ENCODE measurements around the gene SAMD8. TPM values are rescaled to one million over a fixed set of nuclear protein-coding genes. Genes with fewer than 3 reads are reported as not detected.

Gene SAMD8
- total and polyA plus RNA-seq, 3 donors from 2014 or later = 45.0 to 66.3 (median 55.3) TPM

DNA sequence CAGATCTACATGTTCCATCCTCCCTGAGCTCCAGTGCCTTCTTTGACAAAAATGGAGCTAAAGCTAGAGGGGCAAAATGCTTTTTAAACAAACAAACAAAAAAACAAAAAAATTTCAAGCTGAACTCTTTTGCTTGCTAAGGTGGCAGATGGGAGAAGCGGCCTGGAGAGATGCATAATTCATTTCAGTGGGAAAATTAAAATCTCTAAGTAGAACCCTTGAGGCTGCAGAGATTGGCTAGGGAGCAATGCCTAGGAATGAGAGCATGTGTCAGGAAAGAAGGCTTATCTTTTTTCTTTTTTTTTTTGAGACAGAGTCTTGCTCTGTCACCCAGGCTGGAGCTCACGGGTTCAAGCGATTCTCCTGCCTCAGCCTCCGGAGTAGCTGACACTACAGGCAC is 46.4 kb upstream of the SAMD8 start:
- no peak for DNase-seq
- intact Hi-C loops (cut with DNase I; ENCODE audit: low total_unique reads) = no loop called here
- H3K27ac ChIP-seq = peak overlapping the region in 1 of 2 donors; percentile 25
- H3K9me3 ChIP-seq = no peaks in the 10 kb centered on the region
- no peaks in the 10 kb centered on the region for H3K27me3 ChIP-seq
- no peak for TF ChIP-seq POLR2A (IDR thresholded peaks at IDR 0.05)
- TF ChIP-seq, protein P1, sequence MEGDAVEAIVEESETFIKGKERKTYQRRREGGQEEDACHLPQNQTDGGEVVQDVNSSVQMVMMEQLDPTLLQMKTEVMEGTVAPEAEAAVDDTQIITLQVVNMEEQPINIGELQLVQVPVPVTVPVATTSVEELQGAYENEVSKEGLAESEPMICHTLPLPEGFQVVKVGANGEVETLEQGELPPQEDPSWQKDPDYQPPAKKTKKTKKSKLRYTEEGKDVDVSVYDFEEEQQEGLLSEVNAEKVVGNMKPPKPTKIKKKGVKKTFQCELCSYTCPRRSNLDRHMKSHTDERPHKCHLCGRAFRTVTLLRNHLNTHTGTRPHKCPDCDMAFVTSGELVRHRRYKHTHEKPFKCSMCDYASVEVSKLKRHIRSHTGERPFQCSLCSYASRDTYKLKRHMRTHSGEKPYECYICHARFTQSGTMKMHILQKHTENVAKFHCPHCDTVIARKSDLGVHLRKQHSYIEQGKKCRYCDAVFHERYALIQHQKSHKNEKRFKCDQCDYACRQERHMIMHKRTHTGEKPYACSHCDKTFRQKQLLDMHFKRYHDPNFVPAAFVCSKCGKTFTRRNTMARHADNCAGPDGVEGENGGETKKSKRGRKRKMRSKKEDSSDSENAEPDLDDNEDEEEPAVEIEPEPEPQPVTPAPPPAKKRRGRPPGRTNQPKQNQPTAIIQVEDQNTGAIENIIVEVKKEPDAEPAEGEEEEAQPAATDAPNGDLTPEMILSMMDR (IDR thresholded peaks at IDR 0.05) = no peak
- 61 to 69% methylated on average over 4 of the region's 4 CpGs for WGBS, 2 donors
- H3K4me3 ChIP-seq = no peak overlapping the region
- no peaks in the 10 kb centered on the region for H3K4me1 ChIP-seq
- no peaks in the 10 kb centered on the region for H3K36me3 ChIP-seq (ENCODE audit: low read depth, missing control alignments)

DNA sequence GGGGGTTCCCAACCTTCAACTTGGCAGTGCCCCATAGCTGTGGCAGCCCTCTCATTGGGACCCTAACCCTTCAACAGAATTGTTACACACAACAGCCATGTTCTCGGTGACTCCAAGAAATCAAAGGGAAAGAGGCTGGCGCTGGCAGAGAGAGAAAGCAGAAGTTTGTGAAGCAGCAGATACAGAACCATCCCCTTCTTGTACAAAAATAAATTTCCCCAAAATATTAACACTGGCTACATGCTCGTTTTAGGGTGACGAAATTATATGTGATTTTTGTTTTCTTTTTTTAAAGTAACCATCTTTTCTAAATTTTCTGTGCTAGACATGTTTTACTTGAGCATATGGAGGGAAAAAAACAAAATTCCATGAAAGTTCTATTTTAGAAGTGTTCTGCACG is 45.2 kb upstream of the SAMD8 start:
- WGBS, 2 donors = 86 to 91% methylated on average over 5 of the region's 5 CpGs
- H3K27ac ChIP-seq = peak overlapping the region in 1 of 2 donors; percentile 14
- peaks cover 9% of the 10 kb centered on the region for H3K4me1 ChIP-seq
- H3K36me3 ChIP-seq (ENCODE audit: low read depth, missing control alignments) = no peaks in the 10 kb centered on the region
- H3K27me3 ChIP-seq = no peaks in the 10 kb centered on the region
- H3K9me3 ChIP-seq = no peaks in the 10 kb centered on the region
- H3K4me3 ChIP-seq = no peak overlapping the region
- intact Hi-C loops (cut with DNase I; ENCODE audit: low total_unique reads) = no loop called here
- no peak for DNase-seq
- no peak for TF ChIP-seq POLR2A (IDR thresholded peaks at IDR 0.05)
- TF ChIP-seq, protein P1 (IDR thresholded peaks at IDR 0.05) = no peak

DNA sequence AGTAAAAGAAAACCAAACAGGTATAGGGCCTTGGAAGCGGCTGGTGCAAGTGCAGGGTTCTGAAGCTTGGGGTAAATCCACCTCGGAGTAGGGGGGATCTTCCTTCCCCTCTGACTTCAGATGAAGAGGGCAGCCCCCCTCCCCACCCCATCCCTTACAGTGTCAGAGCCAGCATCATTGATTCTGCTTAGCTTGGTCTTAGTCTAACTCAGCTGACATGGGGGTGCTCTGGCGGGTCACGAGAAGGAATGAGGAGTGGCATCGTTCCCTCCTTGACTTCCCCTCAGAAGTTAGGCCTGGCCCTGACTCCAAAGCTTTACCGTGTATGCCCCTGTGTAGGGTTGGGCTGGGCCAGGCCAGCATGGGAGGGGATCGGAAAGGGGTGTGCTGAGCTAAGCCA is 44.2 kb upstream of the SAMD8 start:
- Histone ChIP-seq H3K27me3 (no peaks in the 10 kb centered on the region), H3K4me3 (no peak overlapping the region), H3K27ac (no peak overlapping the region), H3K36me3 (ENCODE audit: low read depth, missing control alignments) (no peaks in the 10 kb centered on the region), H3K9me3 (no peaks in the 10 kb centered on the region), H3K4me1 (peaks cover 14% of the 10 kb centered on the region)
- intact Hi-C loops (cut with DNase I; ENCODE audit: low total_unique reads) = no loop called here
- WGBS, 2 donors = 61 to 90% methylated on average over 3 to 7 of the region's 7 CpGs
- TF ChIP-seq, protein P1 (IDR thresholded peaks at IDR 0.05) = no peak
- no peak for TF ChIP-seq POLR2A (IDR thresholded peaks at IDR 0.05)
- DNase-seq = no peak

DNA sequence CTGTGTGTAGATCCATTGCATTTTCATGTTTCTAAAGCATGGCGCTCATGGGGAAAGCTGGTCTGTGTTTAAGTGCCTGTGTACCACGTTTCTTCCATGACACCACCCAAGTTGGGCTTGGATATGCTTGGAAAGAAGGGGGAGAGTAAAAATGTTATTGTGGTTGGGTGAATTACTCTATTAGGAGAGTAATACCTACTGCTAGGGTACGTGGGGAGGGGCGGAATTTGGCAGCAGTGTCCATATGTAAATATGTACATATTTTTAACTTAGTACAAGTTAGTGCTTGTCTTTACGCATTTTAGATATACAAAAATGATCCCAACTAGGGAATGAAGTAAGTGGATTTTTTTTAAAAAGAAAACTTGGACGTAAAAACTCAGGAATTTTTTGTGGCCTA is 42.9 kb upstream of the SAMD8 start:
- Histone ChIP-seq H3K36me3 (ENCODE audit: low read depth, missing control alignments) (no peaks in the 10 kb centered on the region), H3K27me3 (no peaks in the 10 kb centered on the region), H3K9me3 (no peaks in the 10 kb centered on the region), H3K4me3 (no peak overlapping the region), H3K27ac (no peak overlapping the region), H3K4me1 (peaks cover 14% of the 10 kb centered on the region)
- DNase-seq = no peak
- intact Hi-C loops (cut with DNase I; ENCODE audit: low total_unique reads) = no loop called here
- TF ChIP-seq, protein P1 (IDR thresholded peaks at IDR 0.05) = no peak
- no peak for TF ChIP-seq POLR2A (IDR thresholded peaks at IDR 0.05)
- 87 to 89% methylated on average over 6 of the region's 6 CpGs for WGBS, 2 donors

DNA sequence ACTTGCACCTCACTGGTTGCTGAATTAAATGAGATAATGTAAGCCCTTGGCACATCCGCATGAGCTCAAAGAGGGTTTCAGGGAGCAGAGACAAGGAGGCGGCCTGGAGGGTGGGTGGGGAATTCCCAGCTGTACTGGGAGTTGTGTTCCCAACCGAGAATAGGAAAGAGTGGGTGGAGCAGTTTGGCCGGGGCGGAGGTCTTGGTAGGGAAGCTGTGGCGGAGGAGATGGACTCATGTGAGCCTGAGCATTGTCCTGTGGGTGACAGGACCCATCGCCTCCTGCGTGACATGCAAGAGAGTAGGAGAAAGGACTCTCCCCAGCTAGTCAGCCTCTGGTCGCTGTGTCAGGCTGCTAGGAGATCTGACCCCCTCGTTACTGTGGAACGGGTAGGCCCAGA is 41.0 kb upstream of the SAMD8 start:
- no peak for TF ChIP-seq POLR2A (IDR thresholded peaks at IDR 0.05)
- TF ChIP-seq, protein P1 (IDR thresholded peaks at IDR 0.05) = no peak
- H3K36me3 ChIP-seq (ENCODE audit: low read depth, missing control alignments) = no peaks in the 10 kb centered on the region
- peaks cover 14% of the 10 kb centered on the region for H3K4me1 ChIP-seq
- H3K9me3 ChIP-seq = no peaks in the 10 kb centered on the region
- peak overlapping the region; percentile 55 to 63 for H3K27ac ChIP-seq
- intact Hi-C loops (cut with DNase I; ENCODE audit: low total_unique reads) = no loop called here
- H3K4me3 ChIP-seq = no peak overlapping the region
- H3K27me3 ChIP-seq = no peaks in the 10 kb centered on the region
- WGBS, 2 donors = 61 to 63% methylated on average over 11 of the region's 11 CpGs
- no peak for DNase-seq
